GM12892 (cell line): ENCODE results near the gene P2RY1.

Experiments used
- POLR2A ChIP-seq: IDR thresholded peaks from 2 replicates; pipeline ENCODE4 v1.6.1; 2011; ENCODE audit warnings: low read depth, low read length, control low read depth
- POLR2AphosphoS5 ChIP-seq: IDR thresholded peaks from 2 replicates; pipeline ENCODE4 v1.6.1; 2011; ENCODE audit warnings: low read depth, low read length, control low read depth

GRCh38 chr3:152790651-152791387, 44.1 kb upstream of the P2RY1 start:
- TF ChIP-seq POLR2A (no peak), POLR2AphosphoS5 (no peak)
